HepG2 (cell line): ENCODE data around the gene TBC1D20. TPM values are rescaled to one million over a fixed set of nuclear protein-coding genes. Genes with fewer than 3 reads are reported as not detected.

Source experiments
- ESRRA ChIP-seq: sonication (generic); formaldehyde crosslinking; IDR thresholded peaks from 2 replicates; pipeline ENCODE4 v1.5.1; 2020; ENCODE audit warnings: mild to moderate bottlenecking, low read depth, missing genetic modification reagents
- ETV6 ChIP-seq: sonication (generic); formaldehyde crosslinking; conservative IDR thresholded peaks from 2 replicates; pipeline ENCODE4 v1.4.0; 2020; ENCODE audit warnings: missing genetic modification reagents
- PATZ1 ChIP-seq: sonication (generic); formaldehyde crosslinking; IDR thresholded peaks from 2 replicates; pipeline ENCODE4 v1.4.0; 2020; ENCODE audit warnings: missing genetic modification reagents
- PAXIP1 ChIP-seq: sonication (generic); formaldehyde crosslinking; conservative IDR thresholded peaks from 2 replicates; pipeline ENCODE4 v1.4.0; 2020; ENCODE audit warnings: mild to moderate bottlenecking, missing genetic modification reagents, moderate library complexity
- PRDM10 ChIP-seq: sonication (generic); formaldehyde crosslinking; IDR thresholded peaks from 2 replicates; pipeline ENCODE4 v1.4.0; 2020; ENCODE audit warnings: low read depth, missing genetic modification reagents
- ZNF160 ChIP-seq: sonication (generic); formaldehyde crosslinking; IDR thresholded peaks from 2 replicates; pipeline ENCODE4 v1.8.0; 2022; ENCODE audit warnings: mild to moderate bottlenecking, inconsistent platforms, missing genetic modification reagents
- ZNF292 ChIP-seq: sonication (generic); formaldehyde crosslinking; IDR thresholded peaks from 2 replicates; pipeline ENCODE4 v1.8.1; 2022; ENCODE audit warnings: mild to moderate bottlenecking, low read depth, missing genetic modification reagents, borderline replicate concordance
- ZNF496 ChIP-seq: sonication (generic); formaldehyde crosslinking; IDR thresholded peaks from 2 replicates; pipeline ENCODE4 v1.8.1; 2023; ENCODE audit warnings: mild to moderate bottlenecking, moderate library complexity, missing genetic modification reagents; ENCODE audit not compliant: insufficient replicate concordance
- ZNF512B ChIP-seq: sonication (generic); formaldehyde crosslinking; IDR thresholded peaks from 2 replicates; pipeline ENCODE4 v1.5.1; 2020; ENCODE audit warnings: missing genetic modification reagents, mild to moderate bottlenecking, borderline replicate concordance
- ZNF547 ChIP-seq: sonication (generic); formaldehyde crosslinking; IDR thresholded peaks from 2 replicates; pipeline ENCODE4 v1.5.1; 2020; ENCODE audit warnings: mild to moderate bottlenecking, missing genetic modification reagents
- ZNF552 ChIP-seq: sonication (generic); formaldehyde crosslinking; IDR thresholded peaks from 2 replicates; pipeline ENCODE4 v1.9.0; 2022; ENCODE audit warnings: missing genetic modification reagents, mild to moderate bottlenecking, borderline replicate concordance
- ZNF567 ChIP-seq: sonication (generic); formaldehyde crosslinking; IDR thresholded peaks from 2 replicates; pipeline ENCODE4 v1.8.1; 2023; ENCODE audit warnings: mild to moderate bottlenecking, missing genetic modification reagents, borderline replicate concordance
- ZNF607 ChIP-seq: sonication (generic); formaldehyde crosslinking; IDR thresholded peaks from 2 replicates; pipeline ENCODE4 v1.5.1; 2020; ENCODE audit warnings: missing genetic modification reagents, mild to moderate bottlenecking, borderline replicate concordance
- ZNF616 ChIP-seq: sonication (generic); formaldehyde crosslinking; IDR thresholded peaks from 2 replicates; pipeline ENCODE4 v1.5.0; 2020; ENCODE audit warnings: low read depth, mild to moderate bottlenecking, missing genetic modification reagents
- polyA plus RNA-seq, 8 experiments: library from polyadenylated mRNA; depleted of rRNA in 3 of 8; stranded (reverse) in 7 of 8; unstranded in 1 of 8; fragments of >200 nt; fragmentation: Illumina TruSeq in 4 of 8; extraction: Trizol in 4 of 8; gene quantifications; 2 replicates each; pipeline versions ENCODE4 v1.2.1 to v1.2.3, GENCODE V29; 2011 to 2016; ENCODE audit warnings: low read depth in 4 of 8, missing spikeins in 1 of 8, mixed read lengths in 1 of 8; ENCODE audit not compliant: insufficient read depth in 1 of 8
- total RNA-seq, 5 experiments: library from RNA; depleted of rRNA; stranded (reverse); fragments of >200 nt; fragmentation: Illumina TruSeq; extraction: Trizol; gene quantifications; 2 replicates each; pipeline ENCODE4 v1.2.3, GENCODE V29; 2016; ENCODE audit warnings: low read depth in 1 of 5

Gene TBC1D20
- total and polyA plus RNA-seq, 2 of the 13 experiments (the other 11 are each of a cell fraction or from before 2014, with no cell fraction given), result 36.6 to 47.1 TPM

- TF ChIP-seq ZNF512B (no peak), ZNF552 (no peak), ZNF616 (CRISPR knock-in tag) (0 out of 2 replicates have a peak, but pooled peaks have one; percentile 58), ZNF292 (CRISPR knock-in tag) (no peak), PAXIP1 (CRISPR knock-in tag) (no peak), ZNF547 (CRISPR knock-in tag) (peak; percentile 52; the same call in 1 of the 2 replicates), ZNF567 (CRISPR knock-in tag) (peak; percentile 93; the same call in 1 of the 2 replicates), ZNF496 (CRISPR knock-in tag) (no peak), PRDM10 (peak; percentile 58; the same call in 1 of the 2 replicates), ZNF607 (CRISPR knock-in tag) (peak; percentile 79; the same call in 1 of the 2 replicates), ESRRA (0 out of 2 replicates have a peak, but pooled peaks have one; percentile 54), ZNF160 (CRISPR knock-in tag) (no peak; the same call in 1 of the 2 replicates), ETV6 (0 out of 2 replicates have a peak, but pooled peaks have one; percentile 71), PATZ1 (peak; percentile 77)
Measured at GRCh38 chr20:431012-431904, 31.1 kb downstream of the TBC1D20 start (continued).
